Mammary epithelial cell (primary cell): ENCODE data around the gene MEGF6.

Source experiments
- CTCF ChIP-seq, 2 donors: IDR thresholded peaks in 1 of 2; conservative IDR thresholded peaks in 1 of 2; 2 replicates each; pipeline ENCODE4 v1.5.1; 2011 to 2012; ENCODE audit warnings: inconsistent platforms in 2 of 2, low read length in 2 of 2, mild to moderate bottlenecking in 2 of 2, control low read depth in 1 of 2, low read depth in 1 of 2; ENCODE audit not compliant: insufficient read depth in 1 of 2; ENCODE audit errors: extremely low read depth in 1 of 2
- EZH2 ChIP-seq: IDR thresholded peaks from 2 replicates; pipeline ENCODE4 v1.6.1; 2012; ENCODE audit warnings: low read length, inconsistent platforms, borderline replicate concordance

GRCh38 chr1:3456964-3457909 is 154.1 kb downstream of the MEGF6 start:
- TF ChIP-seq EZH2 (no peak), CTCF (conservative IDR thresholded peaks at IDR 0.05 in 1 of 2, IDR thresholded peaks at IDR 0.05 in 1 of 2; ENCODE audit: extremely low read depth in 1 of 2, insufficient read depth in 1 of 2, low read depth in 1 of 2, low read length in 2 of 2) (no peak)
